ENCODE data around the gene SLC4A1. TPM values are rescaled to one million over a fixed set of nuclear protein-coding genes. Genes with fewer than 3 reads are reported as not detected.

SLC4A1 gene
- total RNA-seq, 2 donors from 2014 or later = 0.56 TPM; not detected in 1

- Histone ChIP-seq H3K36me3 (no peaks in the 10 kb centered on the region), H3K27ac (no peak overlapping the region), H3K27me3 (replicated peaks; ENCODE audit: insufficient read depth) (no peaks in the 10 kb centered on the region), H3K4me1 (ENCODE audit: control insufficient read depth in 1 of 2, low read depth in 2 of 2) (peaks cover 9 to 21% of the 10 kb centered on the region in 2 donors), H3K9me3 (no peaks in the 10 kb centered on the region), H3K4me3 (no peak overlapping the region)
- DNase-seq (ENCODE audit: low spot score) = no peak
- TF ChIP-seq CTCF (IDR thresholded peaks at IDR 0.05) = no peak
- ATAC-seq (ENCODE audit: insufficient number of reproducible peaks, low FRiP score, low read depth) = no peak
Observed at GRCh38 chr17:44310188-44310587, 42.3 kb upstream of the SLC4A1 start.

- Histone ChIP-seq H3K36me3 (no peaks in the 10 kb centered on the region), H3K4me3 (no peak overlapping the region), H3K4me1 (ENCODE audit: control insufficient read depth in 1 of 2, low read depth in 2 of 2) (peaks cover 7 to 16% of the 10 kb centered on the region in 2 donors), H3K27ac (no peak overlapping the region), H3K9me3 (no peaks in the 10 kb centered on the region), H3K27me3 (replicated peaks; ENCODE audit: insufficient read depth) (no peaks in the 10 kb centered on the region)
- no peak for TF ChIP-seq CTCF (IDR thresholded peaks at IDR 0.05)
- ATAC-seq (ENCODE audit: insufficient number of reproducible peaks, low FRiP score, low read depth) (no peak), DNase-seq (ENCODE audit: low spot score) (no peak)
Observed at GRCh38 chr17:44309472-44309871, 41.5 kb upstream of the SLC4A1 start.

- Histone ChIP-seq H3K9me3 (no peaks in the 10 kb centered on the region), H3K36me3 (no peaks in the 10 kb centered on the region), H3K27me3 (replicated peaks; ENCODE audit: insufficient read depth) (no peaks in the 10 kb centered on the region), H3K27ac (no peak overlapping the region), H3K4me1 (ENCODE audit: control insufficient read depth in 1 of 2, low read depth in 2 of 2) (peaks cover 7 to 16% of the 10 kb centered on the region in 2 donors), H3K4me3 (peak overlapping the region; percentile 65)
- no peak for DNase-seq (ENCODE audit: low spot score)
- ATAC-seq (ENCODE audit: insufficient number of reproducible peaks, low FRiP score, low read depth) = no peak
- TF ChIP-seq CTCF (IDR thresholded peaks at IDR 0.05) = no peak
Observed at GRCh38 chr17:44308865-44309264, 40.9 kb upstream of the SLC4A1 start.

- no peaks in the 10 kb centered on the region for H3K27me3 ChIP-seq (replicated peaks; ENCODE audit: insufficient read depth)
- peak within 1 kb of the TSS; percentile 65 for H3K4me3 ChIP-seq
- DNase-seq (ENCODE audit: low spot score) (peak; percentile 30), ATAC-seq (ENCODE audit: insufficient number of reproducible peaks, low FRiP score, low read depth) (peak; percentile 36)
- H3K9me3 ChIP-seq = no peaks in the 10 kb centered on the region
- no peak for TF ChIP-seq CTCF (IDR thresholded peaks at IDR 0.05)
- H3K27ac ChIP-seq = no peak within 1 kb of the TSS
- peaks cover 7 to 16% of the 10 kb centered on the region in 2 donors for H3K4me1 ChIP-seq (ENCODE audit: control insufficient read depth in 1 of 2, low read depth in 2 of 2)
- no peaks in the 10 kb centered on the region for H3K36me3 ChIP-seq
Observed at GRCh38 chr17:44308320-44308818, 40.4 kb upstream of the SLC4A1 start, which contains the start of gene RUNDC3A. Gene RUNDC3A (plus strand): TSS chr17:44308601. CDS start chr17:44308833, 232 bp downstream.

- Histone ChIP-seq H3K36me3 (no peaks in the 10 kb centered on the region), H3K4me3 (peak overlapping the region; percentile 65), H3K27ac (no peak overlapping the region), H3K27me3 (replicated peaks; ENCODE audit: insufficient read depth) (no peaks in the 10 kb centered on the region), H3K9me3 (no peaks in the 10 kb centered on the region), H3K4me1 (ENCODE audit: control insufficient read depth in 1 of 2, low read depth in 2 of 2) (peaks cover 7 to 16% of the 10 kb centered on the region in 2 donors)
- DNase-seq (ENCODE audit: low spot score) (no peak), ATAC-seq (ENCODE audit: insufficient number of reproducible peaks, low FRiP score, low read depth) (no peak)
- no peak for TF ChIP-seq CTCF (IDR thresholded peaks at IDR 0.05)
Observed at GRCh38 chr17:44307387-44308186, 39.7 kb upstream of the SLC4A1 start.
